IMR-90 (cell line): ENCODE results near the gene ARMH3.

Experiments used
- BHLHE40 ChIP-seq: fragments of 150-350 bp; IDR thresholded peaks from 2 replicates; pipeline ENCODE4 v1.6.1; 2016; ENCODE audit warnings: mild to moderate bottlenecking, low read depth, low read length
- CEBPB ChIP-seq: IDR thresholded peaks from 2 replicates; pipeline ENCODE4 v1.6.1; 2012; ENCODE audit warnings: low read depth, low read length, improper control_type of control experiment
- CHD1 ChIP-seq: IDR thresholded peaks from 2 replicates; pipeline ENCODE4 v1.6.1; 2012; ENCODE audit warnings: low read depth, low read length, improper control_type of control experiment
- CTCF ChIP-seq: conservative IDR thresholded peaks from 2 replicates; pipeline ENCODE4 v1.5.1; 2012; ENCODE audit warnings: mild to moderate bottlenecking, low read depth, low read length, improper control_type of control experiment
- FOS ChIP-seq: fragments of 150-350 bp; IDR thresholded peaks from 2 replicates; pipeline ENCODE4 v1.6.1; 2016; ENCODE audit warnings: low read depth, low read length
- MAZ ChIP-seq: IDR thresholded peaks from 2 replicates; pipeline ENCODE4 v1.6.1; 2012; ENCODE audit warnings: low read depth, mild to moderate bottlenecking, low read length, improper control_type of control experiment, moderate library complexity, borderline replicate concordance
- MXI1 ChIP-seq: IDR thresholded peaks from 2 replicates; pipeline ENCODE4 v1.6.1; 2012; ENCODE audit warnings: low read depth, mild to moderate bottlenecking, low read length, moderate library complexity, borderline replicate concordance
- POLR2A ChIP-seq: IDR thresholded peaks from 2 replicates; pipeline ENCODE4 v1.6.1; 2012; ENCODE audit warnings: mild to moderate bottlenecking, low read depth, low read length
- RAD21 ChIP-seq: IDR thresholded peaks from 2 replicates; pipeline ENCODE4 v1.6.1; 2012; ENCODE audit warnings: low read length, improper control_type of control experiment
- RCOR1 ChIP-seq: IDR thresholded peaks from 2 replicates; pipeline ENCODE4 v1.6.1; 2012; ENCODE audit warnings: mild to moderate bottlenecking, low read length, improper control_type of control experiment; ENCODE audit not compliant: insufficient replicate concordance
- RFX5 ChIP-seq: IDR thresholded peaks from 2 replicates; pipeline ENCODE4 v1.8.0; 2012; ENCODE audit warnings: low read depth, mild to moderate bottlenecking, low read length, moderate library complexity
- SMC3 ChIP-seq: fragments of 150-350 bp; IDR thresholded peaks from 2 replicates; pipeline ENCODE4 v1.6.1; 2016; ENCODE audit warnings: low read depth, mild to moderate bottlenecking, antibody characterized with exemption, low read length, moderate library complexity
- TF ChIP-seq, protein P1 (sequence below): fragments of 150-350 bp; IDR thresholded peaks from 2 replicates; pipeline ENCODE4 v1.6.1; 2017; ENCODE audit warnings: mild to moderate bottlenecking, antibody characterized with exemption, low read length, low read depth

DNA sequence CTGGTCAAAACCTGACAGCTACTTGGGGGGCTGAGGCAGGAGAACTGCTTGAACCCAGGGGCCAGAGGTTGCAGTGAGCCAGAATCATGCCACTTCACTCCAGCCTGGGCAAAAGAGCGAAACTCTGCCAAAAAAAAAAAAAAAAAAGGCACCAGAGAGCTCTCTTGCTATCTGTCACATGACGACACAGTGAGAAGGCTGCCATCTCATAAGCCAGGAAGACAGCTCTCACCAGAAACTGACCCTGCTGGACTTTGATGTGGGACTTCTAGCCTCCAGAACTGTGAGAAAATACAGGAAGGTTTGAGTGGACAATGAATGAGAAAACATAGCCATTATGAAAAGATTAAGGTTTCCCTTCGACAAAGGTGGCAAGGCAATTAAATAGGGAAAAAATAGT lies 161.2 kb downstream of the ARMH3 start:
- TF ChIP-seq BHLHE40 (no peak), CTCF (no peak), POLR2A (no peak), RAD21 (no peak), RFX5 (no peak), FOS (no peak), RCOR1 (no peak), MXI1 (no peak), CHD1 (no peak), SMC3 (no peak), MAZ (no peak), CEBPB (no peak)
- TF ChIP-seq, protein P1, sequence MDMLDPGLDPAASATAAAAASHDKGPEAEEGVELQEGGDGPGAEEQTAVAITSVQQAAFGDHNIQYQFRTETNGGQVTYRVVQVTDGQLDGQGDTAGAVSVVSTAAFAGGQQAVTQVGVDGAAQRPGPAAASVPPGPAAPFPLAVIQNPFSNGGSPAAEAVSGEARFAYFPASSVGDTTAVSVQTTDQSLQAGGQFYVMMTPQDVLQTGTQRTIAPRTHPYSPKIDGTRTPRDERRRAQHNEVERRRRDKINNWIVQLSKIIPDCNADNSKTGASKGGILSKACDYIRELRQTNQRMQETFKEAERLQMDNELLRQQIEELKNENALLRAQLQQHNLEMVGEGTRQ, result no peak
